ENCODE measurements around the gene ENOSF1.

DNA sequence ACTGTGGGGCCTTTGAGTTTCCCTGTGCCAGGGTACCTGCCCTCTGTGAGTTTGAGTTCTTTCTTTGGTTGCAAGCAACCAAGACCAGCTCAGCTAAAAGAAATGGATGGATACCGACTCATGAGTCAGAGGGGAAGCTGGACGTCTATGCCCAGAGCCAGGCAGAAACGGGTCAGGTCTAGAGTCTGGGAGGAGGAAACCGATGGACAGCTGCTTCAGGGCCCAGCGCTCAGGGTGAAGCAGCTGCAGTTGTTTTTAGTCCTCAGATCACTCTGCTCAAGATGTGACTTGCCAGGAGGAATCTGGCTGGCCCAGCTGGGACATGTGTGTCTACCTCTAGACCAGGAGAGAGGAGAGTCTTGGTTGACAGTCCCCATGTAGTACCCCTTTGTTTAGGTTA lies 65.1 kb downstream of the ENOSF1 start:
- TF ChIP-seq, protein P1, sequence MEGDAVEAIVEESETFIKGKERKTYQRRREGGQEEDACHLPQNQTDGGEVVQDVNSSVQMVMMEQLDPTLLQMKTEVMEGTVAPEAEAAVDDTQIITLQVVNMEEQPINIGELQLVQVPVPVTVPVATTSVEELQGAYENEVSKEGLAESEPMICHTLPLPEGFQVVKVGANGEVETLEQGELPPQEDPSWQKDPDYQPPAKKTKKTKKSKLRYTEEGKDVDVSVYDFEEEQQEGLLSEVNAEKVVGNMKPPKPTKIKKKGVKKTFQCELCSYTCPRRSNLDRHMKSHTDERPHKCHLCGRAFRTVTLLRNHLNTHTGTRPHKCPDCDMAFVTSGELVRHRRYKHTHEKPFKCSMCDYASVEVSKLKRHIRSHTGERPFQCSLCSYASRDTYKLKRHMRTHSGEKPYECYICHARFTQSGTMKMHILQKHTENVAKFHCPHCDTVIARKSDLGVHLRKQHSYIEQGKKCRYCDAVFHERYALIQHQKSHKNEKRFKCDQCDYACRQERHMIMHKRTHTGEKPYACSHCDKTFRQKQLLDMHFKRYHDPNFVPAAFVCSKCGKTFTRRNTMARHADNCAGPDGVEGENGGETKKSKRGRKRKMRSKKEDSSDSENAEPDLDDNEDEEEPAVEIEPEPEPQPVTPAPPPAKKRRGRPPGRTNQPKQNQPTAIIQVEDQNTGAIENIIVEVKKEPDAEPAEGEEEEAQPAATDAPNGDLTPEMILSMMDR (IDR thresholded peaks at IDR 0.05): no peak
- TF ChIP-seq POLR2A (IDR thresholded peaks at IDR 0.05): no peak
